GM23248 (cell line): ENCODE measurements around the gene FAM180A. TPM values are rescaled to one million over a fixed set of nuclear protein-coding genes. Genes with fewer than 3 reads are reported as not detected.

Experiments
- DNase-seq: peaks from one replicate; pipeline ENCODE4 v3.0.0-alpha.2; 2015
- H2AFZ ChIP-seq: fragments of 200-600 bp; sonication (generic); 2 replicates; pipeline ENCODE4 v1.6.1; 2016; ENCODE audit warnings: antibody characterized with exemption
- H3F3A ChIP-seq: fragments of 200-600 bp; sonication (generic); 2 replicates; pipeline ENCODE4 v1.6.1; 2016; ENCODE audit warnings: mild to moderate bottlenecking, antibody characterized with exemption, mixed run types; ENCODE audit not compliant: insufficient read depth
- H3K27ac ChIP-seq: fragments of 200-600 bp; sonication (generic); 2 replicates; pipeline ENCODE4 v1.5.1; 2016; ENCODE audit warnings: mild to moderate bottlenecking
- H3K27me3 ChIP-seq: fragments of 200-600 bp; sonication (generic); replicated peaks from 2 replicates; pipeline ENCODE4 v1.6.1; 2016; ENCODE audit warnings: mild to moderate bottlenecking; ENCODE audit not compliant: insufficient read depth
- H3K36me3 ChIP-seq: fragments of 200-600 bp; sonication (generic); 2 replicates; pipeline ENCODE4 v1.6.1; 2016; ENCODE audit warnings: low read depth, mild to moderate bottlenecking
- H3K4me1 ChIP-seq: fragments of 200-600 bp; sonication (generic); 2 replicates; pipeline ENCODE4 v1.6.1; 2016; ENCODE audit warnings: mild to moderate bottlenecking; ENCODE audit not compliant: insufficient read depth
- H3K4me2 ChIP-seq: fragments of 200-600 bp; sonication (generic); one replicate; pipeline ENCODE4 v1.6.1; 2016; ENCODE audit warnings: mild to moderate bottlenecking; ENCODE audit not compliant: unreplicated experiment
- H3K4me3 ChIP-seq: fragments of 200-600 bp; sonication (generic); 2 replicates; pipeline ENCODE4 v1.5.1; 2016; ENCODE audit warnings: mild to moderate bottlenecking
- H3K79me2 ChIP-seq: fragments of 200-600 bp; sonication (generic); 2 replicates; pipeline ENCODE4 v1.6.1; 2016; ENCODE audit warnings: mild to moderate bottlenecking; ENCODE audit not compliant: insufficient read depth
- H3K9ac ChIP-seq: fragments of 200-600 bp; sonication (generic); 2 replicates; pipeline ENCODE4 v1.6.1; 2016; ENCODE audit warnings: mild to moderate bottlenecking
- H3K9me2 ChIP-seq: fragments of 200-600 bp; sonication (generic); 2 replicates; pipeline ENCODE4 v1.6.1; 2016; ENCODE audit warnings: mixed run types, mild to moderate bottlenecking, moderate library complexity; ENCODE audit not compliant: insufficient read depth
- H3K9me3 ChIP-seq: fragments of 200-600 bp; sonication (generic); one replicate; pipeline ENCODE4 v1.6.1; 2017; ENCODE audit warnings: low read depth
- H4K20me1 ChIP-seq: fragments of 200-600 bp; sonication (generic); 2 replicates; pipeline ENCODE4 v1.6.0; 2016; ENCODE audit not compliant: insufficient read depth
- EZH2 ChIP-seq: fragments of 200-600 bp; sonication (generic); IDR thresholded peaks from 2 replicates; pipeline ENCODE4 v1.6.1; 2018; ENCODE audit warnings: antibody characterized with exemption, mild to moderate bottlenecking; ENCODE audit not compliant: insufficient read depth, poor library complexity, severe bottlenecking
- EZH2phosphoT487 ChIP-seq: fragments of 200-600 bp; sonication (generic); IDR thresholded peaks from 2 replicates; pipeline ENCODE4 v1.6.1; 2018; ENCODE audit warnings: antibody characterized with exemption, moderate library complexity, mild to moderate bottlenecking, low read depth; ENCODE audit not compliant: insufficient read depth
- WGBS, 2 experiments: methylation state at CpG; one replicate each; pipeline ENCODE4 v1.1.6; 2015 to 2017; ENCODE audit warnings: low lambda C conversion rate in 2 of 2, low coverage in 1 of 2; ENCODE audit errors: missing lambda C conversion rate in 2 of 2; 5-methylcytosine and 5-hydroxymethylcytosine counted together
- in situ Hi-C: fragments of 300-500 bp; cut with MboI; formaldehyde crosslinking; loops from 2 replicates; pipeline ENCODE4 v1.15.0; 2020
- polyA plus RNA-seq: library from polyadenylated mRNA; unstranded; fragments of >200 nt; fragmentation: Nextera tagmentation; extraction: Ambion mirVana; gene quantifications from 2 replicates; pipeline ENCODE4 v1.2.1, GENCODE V29; 2016
- total RNA-seq: library from RNA; depleted of rRNA; stranded (reverse); fragments of >200 nt; shearing (Covaris generic); gene quantifications from 2 replicates; pipeline ENCODE4 v1.2.3, GENCODE V29; 2014

FAM180A gene
- total and polyA plus RNA-seq, 2 experiments from 2014 or later, result 50.3 to 60.1 TPM

DNA sequence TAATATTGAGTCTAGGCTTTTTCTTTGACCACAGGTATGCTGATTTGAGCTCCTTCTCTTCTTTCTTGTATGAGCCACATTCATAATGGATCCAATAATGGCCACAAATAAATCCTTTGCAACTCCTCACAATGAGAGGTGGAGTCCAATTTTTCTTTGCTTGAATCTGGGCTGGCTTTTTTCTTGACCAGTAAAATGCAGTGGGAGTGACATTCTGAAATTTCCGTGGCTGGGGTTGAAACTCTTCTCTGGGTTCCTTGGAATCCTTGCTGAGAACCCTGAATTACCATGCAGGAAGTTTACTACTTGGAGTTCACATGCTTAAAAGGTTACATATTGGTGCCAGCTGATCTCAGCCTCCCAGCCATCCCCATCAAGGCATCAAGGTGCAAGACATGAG, 22.4 kb upstream of the FAM180A start:
- 91 to 96% methylated on average over 1 of the region's 1 CpG for WGBS, 2 experiments
- Histone ChIP-seq H2AFZ (no peak overlapping the region), H3K27me3 (no peaks in the 10 kb centered on the region), H3K4me1 (peaks cover 24% of the 10 kb centered on the region), H3K9ac (no peak overlapping the region), H3K4me2 (no peak overlapping the region), H3K27ac (no peak overlapping the region), H3K4me3 (no peak overlapping the region), H3K9me3 (no peaks in the 10 kb centered on the region), H4K20me1 (no peaks in the 10 kb centered on the region), H3K79me2 (no peaks in the 10 kb centered on the region), H3K9me2 (no peaks in the 10 kb centered on the region), H3F3A (no peaks in the 10 kb centered on the region), H3K36me3 (no peaks in the 10 kb centered on the region)
- no peak for TF ChIP-seq EZH2phosphoT487
- no peak for TF ChIP-seq EZH2
- no peak for DNase-seq
- in situ Hi-C loops, result no loop called here

DNA sequence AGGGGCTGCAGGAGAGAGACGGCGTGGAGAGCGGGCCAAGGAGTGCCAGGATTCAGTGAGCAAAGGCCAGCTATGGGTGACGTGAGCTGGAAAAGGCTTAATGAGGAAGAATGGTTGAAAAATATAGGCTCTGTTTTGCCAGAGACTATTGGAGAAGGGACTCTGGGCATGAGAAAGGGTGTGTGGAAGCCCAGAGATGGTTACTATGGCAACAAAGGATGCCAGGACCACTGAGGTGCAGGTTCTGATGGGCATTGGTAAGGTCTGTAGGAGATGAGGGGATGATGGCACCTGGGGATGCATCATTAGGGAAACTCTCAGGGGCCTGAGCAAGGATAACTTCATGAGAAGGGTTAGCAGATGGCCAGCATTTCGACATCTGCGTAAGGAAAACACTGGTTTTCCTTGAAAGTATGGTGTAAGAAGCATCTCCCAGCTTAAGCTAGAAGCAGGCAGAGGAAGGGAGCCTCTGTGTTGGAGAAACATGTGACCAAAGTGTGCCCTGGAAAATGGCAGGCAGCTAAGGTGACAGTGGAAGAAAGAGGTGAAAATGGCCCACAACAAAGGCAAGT, 21.6 kb upstream of the FAM180A start:
- 93 to 98% methylated on average over 6 of the region's 6 CpGs for WGBS, 2 experiments
- Histone ChIP-seq H3K4me3 (no peak overlapping the region), H3K4me2 (no peak overlapping the region), H4K20me1 (no peaks in the 10 kb centered on the region), H3K27ac (no peak overlapping the region), H3K36me3 (no peaks in the 10 kb centered on the region), H3K4me1 (peaks cover 24% of the 10 kb centered on the region), H3K9me3 (no peaks in the 10 kb centered on the region), H3K27me3 (no peaks in the 10 kb centered on the region), H3K79me2 (no peaks in the 10 kb centered on the region), H3K9ac (no peak overlapping the region), H3F3A (no peaks in the 10 kb centered on the region), H2AFZ (no peak overlapping the region), H3K9me2 (no peaks in the 10 kb centered on the region)
- peak; percentile 45 for DNase-seq
- TF ChIP-seq EZH2, result no peak
- TF ChIP-seq EZH2phosphoT487, result no peak
- in situ Hi-C loops, result no loop called here

DNA sequence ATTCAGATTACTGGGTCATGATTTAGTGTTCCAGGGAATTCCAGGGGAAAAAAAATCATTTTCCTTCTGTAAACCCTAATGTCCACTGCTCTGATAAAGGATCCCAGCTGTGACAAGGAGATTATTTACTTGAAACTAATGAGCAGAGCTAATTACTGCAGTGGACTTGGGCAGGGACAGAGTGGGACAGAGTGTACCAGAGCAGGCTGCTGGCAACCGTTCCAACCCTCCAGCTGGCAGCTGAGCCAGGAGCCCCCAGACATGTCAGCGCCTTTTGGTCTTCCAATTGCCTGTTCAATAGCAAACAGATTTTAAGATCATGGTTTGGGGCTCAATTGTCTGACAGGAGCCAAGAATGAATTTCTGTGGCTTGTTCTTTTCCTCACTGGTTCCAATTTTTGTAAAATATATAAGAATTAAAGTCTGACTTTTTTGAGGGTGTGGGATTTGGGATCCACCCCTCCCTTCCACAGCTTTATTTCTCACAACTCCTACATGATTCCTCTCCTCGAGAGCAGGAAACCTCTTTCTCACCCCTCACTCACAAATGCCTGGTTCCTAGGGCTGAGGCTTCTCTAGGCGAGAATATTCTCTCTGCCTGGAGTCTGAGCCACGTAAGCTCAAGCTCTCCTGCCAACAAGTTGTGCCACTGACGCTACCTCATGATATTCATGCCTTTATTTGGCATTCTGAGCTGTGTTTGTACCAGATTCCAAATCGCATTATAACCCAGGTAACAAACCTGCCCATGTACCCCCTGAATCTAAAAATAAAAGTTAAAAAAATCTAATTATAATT, 20.6 kb upstream of the FAM180A start:
- Histone ChIP-seq H3K9me2 (no peaks in the 10 kb centered on the region), H3K9me3 (no peaks in the 10 kb centered on the region), H3K4me3 (no peak overlapping the region), H3K27me3 (no peaks in the 10 kb centered on the region), H4K20me1 (no peaks in the 10 kb centered on the region), H3K9ac (no peak overlapping the region), H3K36me3 (no peaks in the 10 kb centered on the region), H3K27ac (no peak overlapping the region), H3K79me2 (no peaks in the 10 kb centered on the region), H3F3A (no peaks in the 10 kb centered on the region), H3K4me2 (no peak overlapping the region), H2AFZ (no peak overlapping the region), H3K4me1 (peaks cover 18% of the 10 kb centered on the region)
- 46 to 47% methylated on average over 7 of the region's 7 CpGs for WGBS, 2 experiments
- TF ChIP-seq EZH2 (no peak), EZH2phosphoT487 (no peak)
- DNase-seq, result no peak
- in situ Hi-C loops, result no loop called here

DNA sequence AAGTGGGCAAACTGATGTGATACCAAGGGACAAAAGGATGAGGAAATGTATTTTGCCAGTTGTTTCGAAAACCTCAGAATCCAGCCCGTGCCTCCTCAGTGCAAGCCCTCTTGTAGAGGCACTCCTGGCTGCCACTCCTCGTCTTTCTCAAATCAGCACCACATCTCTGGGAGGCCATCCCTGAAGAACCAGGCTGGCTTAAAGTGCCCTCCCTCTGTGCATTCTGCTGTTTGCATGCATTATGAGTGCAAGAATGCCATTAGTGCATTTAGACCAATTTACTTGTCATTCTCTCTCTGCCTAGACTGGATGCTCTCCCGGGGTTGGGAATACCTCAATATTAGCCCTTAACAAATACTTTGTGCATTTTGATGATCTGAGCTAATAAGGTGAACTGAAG, 19.9 kb upstream of the FAM180A start:
- TF ChIP-seq EZH2phosphoT487 (no peak), EZH2 (no peak)
- Histone ChIP-seq H2AFZ (no peak overlapping the region), H3K27ac (no peak overlapping the region), H3K4me2 (no peak overlapping the region), H3K79me2 (no peaks in the 10 kb centered on the region), H3K9me2 (no peaks in the 10 kb centered on the region), H3K4me3 (no peak overlapping the region), H3K27me3 (no peaks in the 10 kb centered on the region), H3K9ac (no peak overlapping the region), H3K4me1 (peaks cover 11% of the 10 kb centered on the region), H4K20me1 (no peaks in the 10 kb centered on the region), H3F3A (0 out of 2 replicates have a peak, but pooled peaks cover 5% of the 10 kb centered on the region), H3K9me3 (no peaks in the 10 kb centered on the region), H3K36me3 (no peaks in the 10 kb centered on the region)
- in situ Hi-C loops, result no loop called here
- 22 to 26% methylated on average over 4 of the region's 4 CpGs for WGBS, 2 experiments
- DNase-seq, result no peak

- Histone ChIP-seq H3F3A (peaks cover 9% of the 10 kb centered on the region), H3K4me3 (no peak overlapping the region), H3K9ac (no peak overlapping the region), H3K4me1 (peaks cover 13% of the 10 kb centered on the region), H3K9me2 (no peaks in the 10 kb centered on the region), H2AFZ (no peak overlapping the region), H3K27me3 (no peaks in the 10 kb centered on the region), H3K36me3 (no peaks in the 10 kb centered on the region), H3K79me2 (no peaks in the 10 kb centered on the region), H3K27ac (no peak overlapping the region), H3K9me3 (no peaks in the 10 kb centered on the region), H4K20me1 (no peaks in the 10 kb centered on the region), H3K4me2 (no peak overlapping the region)
- no peak for DNase-seq
- in situ Hi-C loops, result no loop called here
- 81 to 86% methylated on average over 3 of the region's 3 CpGs for WGBS, 2 experiments
- TF ChIP-seq EZH2, result no peak
- TF ChIP-seq EZH2phosphoT487, result no peak
These were observed 19.5 kb upstream of the FAM180A start for GRCh38 chr7:135768064-135768463.
